ENCODE results near the gene TOP2A. TPM values are rescaled to one million over a fixed set of nuclear protein-coding genes. Genes with fewer than 3 reads are reported as not detected.

Gene TOP2A
- polyA plus RNA-seq, 1 of the 3 experiments (the other 2 are of a cell fraction) = 20.6 TPM

DNA sequence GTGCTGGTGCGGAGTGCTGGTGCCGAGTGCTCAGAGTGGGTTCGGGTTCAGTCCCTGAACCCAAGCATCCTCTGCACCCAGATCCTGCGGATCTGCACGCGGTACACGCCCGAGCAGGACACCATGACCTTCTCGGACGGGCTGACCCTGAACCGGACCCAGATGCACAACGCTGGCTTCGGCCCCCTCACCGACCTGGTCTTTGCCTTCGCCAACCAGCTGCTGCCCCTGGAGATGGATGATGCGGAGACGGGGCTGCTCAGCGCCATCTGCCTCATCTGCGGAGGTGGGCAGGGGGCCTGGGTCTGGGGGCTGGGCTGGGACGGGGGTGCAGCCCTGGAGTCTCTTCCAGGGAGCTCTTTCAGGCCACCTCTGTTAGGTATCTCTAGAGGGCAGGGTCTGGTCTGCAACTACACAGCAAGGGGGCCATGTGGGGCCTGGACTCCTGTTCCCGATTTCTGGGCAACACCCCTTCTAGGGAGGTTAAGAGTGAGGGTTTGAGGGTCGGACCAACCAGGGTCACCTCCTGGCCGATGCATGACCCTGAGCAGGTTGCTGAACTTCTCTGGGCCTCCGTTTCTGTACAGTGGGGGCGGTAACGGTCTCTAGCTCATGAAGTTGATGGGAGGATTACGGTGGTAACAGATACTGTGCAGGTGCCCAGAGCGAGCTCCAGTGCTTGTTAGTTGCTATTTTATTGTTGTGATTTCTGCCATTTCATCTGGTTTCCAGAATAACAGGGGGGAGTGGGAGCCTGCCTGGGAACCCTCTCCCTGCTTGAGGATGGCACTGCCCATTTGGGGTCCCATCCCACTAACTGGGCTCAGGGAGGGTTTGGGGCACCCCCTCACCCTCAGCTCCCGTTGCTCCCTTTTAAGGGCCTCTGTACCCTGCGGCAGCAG is 63.2 kb downstream of the TOP2A start:
- Histone ChIP-seq H3F3A (replicated peaks; ENCODE audit: insufficient read depth) (peaks cover 29% of the 10 kb centered on the region), H3K4me2 (no peak overlapping the region), H3K36me3 (replicated peaks in 1 of 2; ENCODE audit: control insufficient read depth in 1 of 2, insufficient read depth in 2 of 2, low read length in 1 of 2) (peaks cover 26 to 53% of the 10 kb centered on the region in 2 experiments), H3K9ac (no peak overlapping the region), H3K79me2 (ENCODE audit: insufficient read depth) (peaks cover 7% of the 10 kb centered on the region), H4K20me1 (ENCODE audit: insufficient read depth) (peaks cover 24% of the 10 kb centered on the region), H3K9me2 (no peaks in the 10 kb centered on the region), H3K4me3 (ENCODE audit: low read depth in 2 of 2, low read length in 1 of 2) (no peak overlapping the region; a peak in 1 of 4 replicates), H2AFZ (ENCODE audit: low read depth) (no peak overlapping the region), H3K4me1 (ENCODE audit: control insufficient read depth in 1 of 2, insufficient read depth in 2 of 2, low read depth in 1 of 2, low read length in 1 of 2) (peaks cover 17 to 65% of the 10 kb centered on the region in 2 experiments), H3K27ac (ENCODE audit: low read depth in 2 of 2, low read length in 1 of 2) (peak overlapping the region in 1 of 2 experiments; percentile 79; a peak in 2 of 4 replicates), H3K9me3 (no peaks in the 10 kb centered on the region), H3K27me3 (ENCODE audit: insufficient read depth) (no peaks in the 10 kb centered on the region)
- ChIA-PET CTCF (interaction anchor here (0.7 to 57.6 kb wide), 35 partner anchors 11 to 221 kb away, joined by 3 to 1706 read pairs (median 5); partner anchors contain the start of genes CCR7, CDC6, GJD3 and IGFBP4), POLR2A (interaction anchor here (0.7 to 2.7 kb wide), 7 partner anchors 43 to 54 kb away, joined by 3 to 16 read pairs (median 4); no protein-coding TSS in a partner anchor)
- no peak for DNase-seq
- TF ChIP-seq MEF2A (IDR thresholded peaks at IDR 0.05; ENCODE audit: borderline replicate concordance, low read depth) (no peak), FOXJ3 (CRISPR knock-in tag; IDR thresholded peaks at IDR 0.05) (no peak), YY1 (IDR thresholded peaks at IDR 0.05; ENCODE audit: low read depth) (no peak), RXRA (IDR thresholded peaks at IDR 0.05; ENCODE audit: borderline replicate concordance, low read depth) (no peak), NRF1 (IDR thresholded peaks at IDR 0.05; ENCODE audit: low read depth, low read length) (no peak), TCF12 (IDR thresholded peaks at IDR 0.05) (no peak)
- TF ChIP-seq, protein P1, sequence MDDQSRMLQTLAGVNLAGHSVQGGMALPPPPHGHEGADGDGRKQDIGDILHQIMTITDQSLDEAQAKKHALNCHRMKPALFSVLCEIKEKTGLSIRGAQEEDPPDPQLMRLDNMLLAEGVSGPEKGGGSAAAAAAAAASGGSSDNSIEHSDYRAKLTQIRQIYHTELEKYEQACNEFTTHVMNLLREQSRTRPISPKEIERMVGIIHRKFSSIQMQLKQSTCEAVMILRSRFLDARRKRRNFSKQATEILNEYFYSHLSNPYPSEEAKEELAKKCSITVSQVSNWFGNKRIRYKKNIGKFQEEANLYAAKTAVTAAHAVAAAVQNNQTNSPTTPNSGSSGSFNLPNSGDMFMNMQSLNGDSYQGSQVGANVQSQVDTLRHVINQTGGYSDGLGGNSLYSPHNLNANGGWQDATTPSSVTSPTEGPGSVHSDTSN (IDR thresholded peaks at IDR 0.05) = no peak
- TF ChIP-seq, protein P2, sequence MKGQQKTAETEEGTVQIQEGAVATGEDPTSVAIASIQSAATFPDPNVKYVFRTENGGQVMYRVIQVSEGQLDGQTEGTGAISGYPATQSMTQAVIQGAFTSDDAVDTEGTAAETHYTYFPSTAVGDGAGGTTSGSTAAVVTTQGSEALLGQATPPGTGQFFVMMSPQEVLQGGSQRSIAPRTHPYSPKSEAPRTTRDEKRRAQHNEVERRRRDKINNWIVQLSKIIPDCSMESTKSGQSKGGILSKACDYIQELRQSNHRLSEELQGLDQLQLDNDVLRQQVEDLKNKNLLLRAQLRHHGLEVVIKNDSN (IDR thresholded peaks at IDR 0.05; ENCODE audit: borderline replicate concordance, low read depth) = no peak
- 89% methylated on average over 18 of the region's 30 CpGs for WGBS (ENCODE audit: low lambda C conversion rate)

DNA sequence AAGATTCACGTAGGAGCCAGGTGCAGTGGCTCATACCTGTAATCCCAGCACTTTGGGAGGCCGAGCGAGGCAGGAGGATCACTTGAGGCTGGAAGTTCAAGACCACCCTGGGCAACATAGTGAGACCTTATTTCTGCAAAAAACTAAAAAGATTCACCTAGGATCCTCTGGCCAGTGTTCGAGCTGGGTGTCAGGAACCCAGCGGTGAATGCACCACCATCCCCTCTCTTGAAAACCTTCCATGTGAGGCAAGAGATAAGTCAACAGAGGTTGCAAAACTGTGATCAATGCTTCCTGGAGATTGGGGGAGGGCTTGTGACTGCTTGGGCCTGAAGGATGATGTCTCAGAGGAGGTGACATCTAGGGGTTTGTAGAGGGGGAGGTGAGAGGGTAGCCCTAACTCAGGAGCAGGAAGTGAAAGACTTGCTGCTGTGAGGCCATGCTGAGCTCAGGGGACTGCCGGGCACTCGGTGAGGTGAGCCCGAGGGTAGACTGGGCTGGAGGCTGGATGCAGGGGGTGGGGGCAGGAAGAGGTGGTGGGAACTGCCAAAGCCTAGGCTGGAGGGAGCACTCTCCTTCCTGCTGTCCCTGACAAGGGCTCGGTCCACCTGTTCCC is 64.8 kb downstream of the TOP2A start:
- H3K9ac ChIP-seq = no peak overlapping the region
- H3F3A ChIP-seq (replicated peaks; ENCODE audit: insufficient read depth) = peaks cover 20% of the 10 kb centered on the region
- H3K9me3 ChIP-seq = no peaks in the 10 kb centered on the region
- whole genome bisulfite sequencing (ENCODE audit: low lambda C conversion rate) = 91% methylated on average over 9 of the region's 9 CpGs
- no peaks in the 10 kb centered on the region for H3K27me3 ChIP-seq (ENCODE audit: insufficient read depth)
- H3K4me1 ChIP-seq (ENCODE audit: control insufficient read depth in 1 of 2, insufficient read depth in 2 of 2, low read depth in 1 of 2, low read length in 1 of 2) = peaks cover 28 to 81% of the 10 kb centered on the region in 2 experiments
- H4K20me1 ChIP-seq (ENCODE audit: insufficient read depth) = peaks cover 37% of the 10 kb centered on the region
- CTCF ChIA-PET = interaction anchor here (0.6 to 57.6 kb wide), 8 partner anchors 9 to 205 kb away, joined by 3 to 1706 read pairs (median 173); partner anchors contain the start of genes CCR7, CDC6, RARA and TOP2A
- no peaks in the 10 kb centered on the region for H3K9me2 ChIP-seq
- H3K4me2 ChIP-seq = no peak overlapping the region
- H3K79me2 ChIP-seq (ENCODE audit: insufficient read depth) = peaks cover 22% of the 10 kb centered on the region
- TF ChIP-seq CHD2 (IDR thresholded peaks at IDR 0.05; ENCODE audit: low read length, partially characterized antibody) (no peak), JUND (IDR thresholded peaks at IDR 0.05) (no peak), FOXJ3 (CRISPR knock-in tag; IDR thresholded peaks at IDR 0.05) (no peak), FOXM1 (IDR thresholded peaks at IDR 0.05; ENCODE audit: low read depth) (no peak), SMC3 (IDR thresholded peaks at IDR 0.05; ENCODE audit: low read depth, low read length) (no peak), TAF1 (IDR thresholded peaks at IDR 0.05; ENCODE audit: borderline replicate concordance, low read depth, low read length) (no peak), GATA2 (CRISPR knock-in tag; IDR thresholded peaks at IDR 0.05) (no peak), MEF2A (IDR thresholded peaks at IDR 0.05; ENCODE audit: borderline replicate concordance, low read depth) (no peak), YY1 (IDR thresholded peaks at IDR 0.05; ENCODE audit: low read depth) (no peak)
- TF ChIP-seq, protein P3, sequence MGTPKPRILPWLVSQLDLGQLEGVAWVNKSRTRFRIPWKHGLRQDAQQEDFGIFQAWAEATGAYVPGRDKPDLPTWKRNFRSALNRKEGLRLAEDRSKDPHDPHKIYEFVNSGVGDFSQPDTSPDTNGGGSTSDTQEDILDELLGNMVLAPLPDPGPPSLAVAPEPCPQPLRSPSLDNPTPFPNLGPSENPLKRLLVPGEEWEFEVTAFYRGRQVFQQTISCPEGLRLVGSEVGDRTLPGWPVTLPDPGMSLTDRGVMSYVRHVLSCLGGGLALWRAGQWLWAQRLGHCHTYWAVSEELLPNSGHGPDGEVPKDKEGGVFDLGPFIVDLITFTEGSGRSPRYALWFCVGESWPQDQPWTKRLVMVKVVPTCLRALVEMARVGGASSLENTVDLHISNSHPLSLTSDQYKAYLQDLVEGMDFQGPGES (IDR thresholded peaks at IDR 0.05; ENCODE audit: low read depth, low read length) = no peak
- peak overlapping the region in 1 of 2 experiments; percentile 24; a peak in 1 of 4 replicates for H3K27ac ChIP-seq (ENCODE audit: low read depth in 2 of 2, low read length in 1 of 2)
- H3K4me3 ChIP-seq (ENCODE audit: low read depth in 2 of 2, low read length in 1 of 2) = no peak overlapping the region
- H3K36me3 ChIP-seq (replicated peaks in 1 of 2; ENCODE audit: control insufficient read depth in 1 of 2, insufficient read depth in 2 of 2, low read length in 1 of 2) = peaks cover 39 to 62% of the 10 kb centered on the region in 2 experiments
- POLR2A ChIA-PET = interaction anchor here (0.5 to 4.7 kb wide), 2 partner anchors 22 to 212 kb away, joined by 3 to 24 read pairs; partner anchors contain the start of gene CASC3
- no peak for DNase-seq
- H2AFZ ChIP-seq (ENCODE audit: low read depth) = no peak overlapping the region
